ENCODE data around the gene EDDM3A.
"Not testable (repeated sequence)": the region's sequence is repeated elsewhere in the genome, so short reads cannot be mapped to it uniquely, and the experiment has no call there.

EDDM3A gene

GRCh38 chr14:20733684-20734429, 11.8 kb upstream of the EDDM3A start:
- no peak overlapping the region for H2AFZ ChIP-seq (ENCODE audit: low read depth)
- no peak overlapping the region for H3K4me2 ChIP-seq
- no peaks in the 10 kb centered on the region for H3K36me3 ChIP-seq (ENCODE audit: insufficient read depth)
- H3K79me2 ChIP-seq (ENCODE audit: insufficient read depth, low read depth) = no peaks in the 10 kb centered on the region
- no peaks in the 10 kb centered on the region for H3K4me1 ChIP-seq (ENCODE audit: low read depth, poor library complexity, severe bottlenecking)
- H3K4me3 ChIP-seq (IDR thresholded peaks at IDR 0.05; ENCODE audit: insufficient read depth, low read depth, low read length) = no peak overlapping the region
- no peaks in the 10 kb centered on the region for H4K20me1 ChIP-seq (ENCODE audit: insufficient read depth)
- no peaks in the 10 kb centered on the region for H3K27me3 ChIP-seq (ENCODE audit: insufficient read depth, low read depth)
- H3K27ac ChIP-seq = no peak overlapping the region
- H3K9ac ChIP-seq = no peak overlapping the region
- TF ChIP-seq, protein P1, sequence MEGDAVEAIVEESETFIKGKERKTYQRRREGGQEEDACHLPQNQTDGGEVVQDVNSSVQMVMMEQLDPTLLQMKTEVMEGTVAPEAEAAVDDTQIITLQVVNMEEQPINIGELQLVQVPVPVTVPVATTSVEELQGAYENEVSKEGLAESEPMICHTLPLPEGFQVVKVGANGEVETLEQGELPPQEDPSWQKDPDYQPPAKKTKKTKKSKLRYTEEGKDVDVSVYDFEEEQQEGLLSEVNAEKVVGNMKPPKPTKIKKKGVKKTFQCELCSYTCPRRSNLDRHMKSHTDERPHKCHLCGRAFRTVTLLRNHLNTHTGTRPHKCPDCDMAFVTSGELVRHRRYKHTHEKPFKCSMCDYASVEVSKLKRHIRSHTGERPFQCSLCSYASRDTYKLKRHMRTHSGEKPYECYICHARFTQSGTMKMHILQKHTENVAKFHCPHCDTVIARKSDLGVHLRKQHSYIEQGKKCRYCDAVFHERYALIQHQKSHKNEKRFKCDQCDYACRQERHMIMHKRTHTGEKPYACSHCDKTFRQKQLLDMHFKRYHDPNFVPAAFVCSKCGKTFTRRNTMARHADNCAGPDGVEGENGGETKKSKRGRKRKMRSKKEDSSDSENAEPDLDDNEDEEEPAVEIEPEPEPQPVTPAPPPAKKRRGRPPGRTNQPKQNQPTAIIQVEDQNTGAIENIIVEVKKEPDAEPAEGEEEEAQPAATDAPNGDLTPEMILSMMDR (conservative IDR thresholded peaks at IDR 0.05; ENCODE audit: low read depth, low read length) = no peak

GRCh38 chr14:20734430-20734806, 11.3 kb upstream of the EDDM3A start:
- Histone ChIP-seq H3K79me2 (ENCODE audit: insufficient read depth, low read depth) (no peaks in the 10 kb centered on the region), H3K4me3 (IDR thresholded peaks at IDR 0.05; ENCODE audit: insufficient read depth, low read depth, low read length) (no peak overlapping the region), H3K4me1 (ENCODE audit: low read depth, poor library complexity, severe bottlenecking) (no peaks in the 10 kb centered on the region), H3K27me3 (ENCODE audit: insufficient read depth, low read depth) (no peaks in the 10 kb centered on the region), H3K9ac (no peak overlapping the region), H2AFZ (ENCODE audit: low read depth) (no peak overlapping the region), H3K27ac (no peak overlapping the region), H3K36me3 (ENCODE audit: insufficient read depth) (no peaks in the 10 kb centered on the region), H3K4me2 (no peak overlapping the region), H4K20me1 (ENCODE audit: insufficient read depth) (no peaks in the 10 kb centered on the region)
- TF ChIP-seq, protein P1 (conservative IDR thresholded peaks at IDR 0.05; ENCODE audit: low read depth, low read length) = no peak

DNA sequence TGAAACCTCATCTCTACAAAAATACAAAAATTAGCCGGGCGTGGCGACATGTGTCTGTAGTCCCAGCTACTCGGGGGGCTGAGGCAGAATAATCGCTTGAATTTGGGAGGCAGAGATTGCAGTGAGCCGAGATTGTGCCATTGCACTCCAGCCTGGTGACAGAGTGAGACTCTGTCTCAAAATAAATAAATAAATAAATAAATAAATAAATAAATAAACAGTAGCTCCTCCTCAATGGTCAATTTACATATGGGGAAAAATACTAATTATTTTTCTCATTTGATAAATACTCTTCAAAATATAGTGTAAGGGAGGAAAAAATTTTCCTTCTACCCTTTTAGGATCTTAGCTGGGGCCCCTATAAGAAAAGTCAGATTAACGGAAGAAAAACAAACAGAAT, 7.4 kb upstream of the EDDM3A start:
- not testable (repeated sequence) for H3K27me3 ChIP-seq (ENCODE audit: insufficient read depth, low read depth); H3K4me1 ChIP-seq (ENCODE audit: low read depth, poor library complexity, severe bottlenecking); H3K4me2 ChIP-seq; H4K20me1 ChIP-seq (ENCODE audit: insufficient read depth); H3K27ac ChIP-seq; H3K9ac ChIP-seq; H2AFZ ChIP-seq (ENCODE audit: low read depth); H3K79me2 ChIP-seq (ENCODE audit: insufficient read depth, low read depth); H3K36me3 ChIP-seq (ENCODE audit: insufficient read depth); H3K4me3 ChIP-seq (IDR thresholded peaks at IDR 0.05; ENCODE audit: insufficient read depth, low read depth, low read length)

- Histone ChIP-seq H3K27me3 (ENCODE audit: insufficient read depth, low read depth) (no peaks in the 10 kb centered on the region), H3K9ac (no peak overlapping the region), H3K36me3 (ENCODE audit: insufficient read depth) (no peaks in the 10 kb centered on the region), H3K4me2 (no peak overlapping the region), H3K4me1 (ENCODE audit: low read depth, poor library complexity, severe bottlenecking) (no peaks in the 10 kb centered on the region), H3K79me2 (ENCODE audit: insufficient read depth, low read depth) (no peaks in the 10 kb centered on the region), H3K27ac (no peak overlapping the region), H3K4me3 (IDR thresholded peaks at IDR 0.05; ENCODE audit: insufficient read depth, low read depth, low read length) (no peak overlapping the region), H2AFZ (ENCODE audit: low read depth) (no peak overlapping the region), H4K20me1 (ENCODE audit: insufficient read depth) (no peaks in the 10 kb centered on the region)
- TF ChIP-seq, protein P1 (conservative IDR thresholded peaks at IDR 0.05; ENCODE audit: low read depth, low read length) = no peak
Measured at GRCh38 chr14:20742132-20742531, 3.6 kb upstream of the EDDM3A start.

DNA sequence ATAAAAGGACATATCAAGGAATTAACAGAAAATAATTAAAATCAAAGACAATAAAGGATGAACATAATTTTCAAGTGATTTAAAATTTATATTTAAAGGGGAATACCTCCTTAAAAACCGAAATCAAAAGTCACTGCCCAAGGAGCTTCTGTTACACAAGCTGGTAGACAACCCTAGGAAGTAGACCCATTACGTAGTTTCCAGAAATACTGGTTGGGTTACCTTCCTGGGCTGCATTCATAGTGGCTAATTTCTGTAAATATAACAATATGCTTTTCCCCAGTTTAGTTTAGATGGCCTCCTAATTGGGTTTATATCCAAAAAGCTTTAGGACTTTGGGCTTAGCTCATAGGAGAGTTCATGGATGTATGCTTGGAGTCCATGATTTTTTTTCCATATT, 2.1 kb upstream of the EDDM3A start:
- no peaks in the 10 kb centered on the region for H3K27me3 ChIP-seq (ENCODE audit: insufficient read depth, low read depth)
- TF ChIP-seq, protein P1 (conservative IDR thresholded peaks at IDR 0.05; ENCODE audit: low read depth, low read length) = no peak
- H3K9ac ChIP-seq = no peak overlapping the region
- no peaks in the 10 kb centered on the region for H3K79me2 ChIP-seq (ENCODE audit: insufficient read depth, low read depth)
- H3K27ac ChIP-seq = no peak overlapping the region
- no peak overlapping the region for H2AFZ ChIP-seq (ENCODE audit: low read depth)
- H3K4me1 ChIP-seq (ENCODE audit: low read depth, poor library complexity, severe bottlenecking) = no peaks in the 10 kb centered on the region
- no peaks in the 10 kb centered on the region for H4K20me1 ChIP-seq (ENCODE audit: insufficient read depth)
- no peaks in the 10 kb centered on the region for H3K36me3 ChIP-seq (ENCODE audit: insufficient read depth)
- no peak overlapping the region for H3K4me2 ChIP-seq
- H3K4me3 ChIP-seq (IDR thresholded peaks at IDR 0.05; ENCODE audit: insufficient read depth, low read depth, low read length) = no peak overlapping the region

Data from KMS-11 (cell line).